ENCODE results near the gene CXADR.
"Not testable (repeated sequence)": the region's sequence is repeated elsewhere in the genome, so short reads cannot be mapped to it uniquely, and the experiment has no call there.

Gene CXADR

DNA sequence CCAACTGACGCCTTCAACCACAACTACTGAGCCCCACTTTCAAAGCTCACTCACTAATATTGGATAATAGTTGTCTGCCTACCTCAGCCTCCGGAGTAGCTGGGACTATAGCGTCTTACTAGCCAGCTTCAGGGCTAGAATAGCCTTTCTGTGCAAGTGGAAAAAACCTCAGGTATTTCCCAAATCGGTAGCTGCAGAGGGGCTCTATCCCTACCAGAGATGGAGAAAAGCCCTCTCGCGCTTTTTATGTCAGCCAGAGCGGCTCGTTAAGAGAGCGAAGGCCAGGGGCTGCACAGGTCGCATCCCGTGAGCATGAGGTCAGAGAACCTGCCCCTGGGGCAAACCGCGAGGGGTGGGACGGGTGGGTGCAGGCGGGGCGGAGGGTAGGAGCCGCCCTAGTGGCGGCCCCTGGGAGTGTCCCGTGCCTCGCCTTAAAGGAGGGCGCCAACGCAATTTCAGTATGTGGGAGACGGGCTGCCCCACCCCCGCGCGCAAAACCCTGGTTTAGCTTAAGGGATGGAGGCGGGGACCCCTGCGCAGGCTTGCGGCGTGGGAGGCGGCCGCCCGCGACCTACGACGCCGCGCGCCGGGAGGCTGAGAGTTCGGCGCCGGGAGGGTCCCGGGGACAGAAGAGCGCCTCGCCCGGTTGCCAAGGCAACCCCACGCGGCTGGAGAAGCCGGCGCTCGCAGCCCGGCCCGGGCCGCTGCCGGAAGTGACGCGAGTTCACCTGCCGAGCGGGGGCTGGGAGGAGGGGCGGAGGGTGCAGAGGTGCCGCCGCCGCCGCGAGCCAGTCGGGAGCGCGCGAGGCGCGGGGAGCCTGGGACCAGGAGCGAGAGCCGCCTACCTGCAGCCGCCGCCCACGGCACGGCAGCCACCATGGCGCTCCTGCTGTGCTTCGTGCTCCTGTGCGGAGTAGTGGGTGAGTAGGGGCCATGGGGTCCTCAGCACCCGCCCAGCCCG, at the start of gene CXADR:
TSS of gene CXADR (plus strand) at position 791 of the 961 bp plus-strand sequence. CDS start at position 878, 87 bp downstream.
- no peak within 1 kb of the TSS for H3K9ac ChIP-seq (ENCODE audit: low read length)
- H3K4me3 ChIP-seq (ENCODE audit: low read length), result peak within 1 kb of the TSS; percentile 80
- DNase-seq (ENCODE audit: low read depth), result peak; percentile 56
- H3K4me1 ChIP-seq (ENCODE audit: control insufficient read depth, insufficient read depth, low read length), result peaks cover 14% of the 10 kb centered on the region
- no peaks in the 10 kb centered on the region for H3K36me3 ChIP-seq (ENCODE audit: control insufficient read depth, insufficient read depth, low read length, severe bottlenecking)
- H3K9me3 ChIP-seq (ENCODE audit: control insufficient read depth, low read length), result no peaks in the 10 kb centered on the region
- peaks cover 14% of the 10 kb centered on the region for H3K27me3 ChIP-seq (replicated peaks; ENCODE audit: control insufficient read depth, insufficient read depth, low read length)

DNA sequence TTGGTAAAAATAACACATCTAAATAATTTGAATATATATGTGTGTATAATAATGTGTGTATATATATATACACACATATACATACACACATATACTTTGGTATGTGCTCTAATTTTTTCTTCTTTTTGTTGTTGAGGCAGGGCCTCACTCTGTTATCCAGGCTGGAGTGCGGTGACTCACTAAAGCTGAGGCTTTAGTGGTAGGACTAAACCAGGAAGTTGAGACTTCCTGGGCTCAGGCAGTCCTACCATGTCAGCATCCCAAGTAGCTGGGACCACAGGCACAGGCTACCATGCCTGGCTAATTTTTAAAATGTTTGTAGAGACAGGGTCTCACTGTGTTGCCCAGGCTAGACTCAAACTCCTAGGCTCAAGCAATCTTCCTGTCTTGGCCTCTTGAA, 46.7 kb upstream of the CXADR start:
- Histone ChIP-seq H3K27me3 (replicated peaks; ENCODE audit: control insufficient read depth, insufficient read depth, low read length) (no peaks in the 10 kb centered on the region), H3K36me3 (ENCODE audit: control insufficient read depth, insufficient read depth, low read length, severe bottlenecking) (no peaks in the 10 kb centered on the region), H3K9me3 (ENCODE audit: control insufficient read depth, low read length) (no peaks in the 10 kb centered on the region), H3K4me3 (ENCODE audit: low read length) (no peak overlapping the region), H3K9ac (ENCODE audit: low read length) (no peak overlapping the region), H3K4me1 (ENCODE audit: control insufficient read depth, insufficient read depth, low read length) (peaks cover 26% of the 10 kb centered on the region)
- peak; percentile 28 for DNase-seq (ENCODE audit: low read depth)

DNA sequence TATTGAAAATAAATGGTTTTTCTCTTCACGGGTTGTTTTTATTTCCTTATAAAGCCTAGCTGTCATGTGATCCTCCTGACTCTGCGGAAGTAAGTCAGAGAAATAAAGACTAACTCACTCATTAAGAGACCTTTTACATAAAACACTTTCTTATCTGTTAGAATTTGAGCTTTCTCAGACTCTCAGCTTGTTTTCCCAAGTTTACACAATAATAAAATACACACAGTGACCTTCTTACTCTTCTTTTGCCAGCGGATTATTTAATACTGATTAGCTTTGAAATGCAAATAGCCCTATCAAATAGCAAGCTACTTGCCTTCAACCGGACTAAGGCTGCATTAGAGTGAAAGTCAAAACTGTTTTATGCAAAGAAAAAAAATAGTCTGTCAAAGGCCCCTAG, 45.5 kb upstream of the CXADR start:
- no peaks in the 10 kb centered on the region for H3K27me3 ChIP-seq (replicated peaks; ENCODE audit: control insufficient read depth, insufficient read depth, low read length)
- no peak for DNase-seq (ENCODE audit: low read depth)
- no peak overlapping the region for H3K4me3 ChIP-seq (ENCODE audit: low read length)
- peak overlapping the region; percentile 23 for H3K9ac ChIP-seq (ENCODE audit: low read length)
- no peaks in the 10 kb centered on the region for H3K36me3 ChIP-seq (ENCODE audit: control insufficient read depth, insufficient read depth, low read length, severe bottlenecking)
- H3K9me3 ChIP-seq (ENCODE audit: control insufficient read depth, low read length), result no peaks in the 10 kb centered on the region
- peaks cover 14% of the 10 kb centered on the region for H3K4me1 ChIP-seq (ENCODE audit: control insufficient read depth, insufficient read depth, low read length)

DNA sequence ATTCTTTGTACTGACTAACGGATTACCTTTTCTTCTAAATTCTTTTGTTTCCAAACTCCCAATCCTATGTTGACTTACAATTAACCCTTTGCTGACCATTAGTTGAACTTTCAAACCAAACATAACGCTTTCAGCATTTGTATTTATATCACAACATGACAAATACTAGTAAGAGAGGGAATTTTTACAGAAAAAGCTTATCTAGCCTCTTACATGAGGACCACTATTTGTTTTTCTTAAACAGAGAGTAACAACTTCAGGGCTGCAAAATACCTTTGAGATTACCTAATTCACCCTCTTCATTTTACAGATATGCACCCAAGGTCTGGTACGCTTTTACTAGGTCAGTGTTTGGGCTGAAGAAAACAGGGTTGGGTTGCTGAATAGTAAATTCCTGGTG, 45.0 kb upstream of the CXADR start:
- DNase-seq (ENCODE audit: low read depth), result no peak
- peaks cover 11% of the 10 kb centered on the region for H3K4me1 ChIP-seq (ENCODE audit: control insufficient read depth, insufficient read depth, low read length)
- H3K36me3 ChIP-seq (ENCODE audit: control insufficient read depth, insufficient read depth, low read length, severe bottlenecking), result no peaks in the 10 kb centered on the region
- H3K9ac ChIP-seq (ENCODE audit: low read length), result peak overlapping the region; percentile 23
- no peak overlapping the region for H3K4me3 ChIP-seq (ENCODE audit: low read length)
- no peaks in the 10 kb centered on the region for H3K27me3 ChIP-seq (replicated peaks; ENCODE audit: control insufficient read depth, insufficient read depth, low read length)
- H3K9me3 ChIP-seq (ENCODE audit: control insufficient read depth, low read length), result no peaks in the 10 kb centered on the region

DNA sequence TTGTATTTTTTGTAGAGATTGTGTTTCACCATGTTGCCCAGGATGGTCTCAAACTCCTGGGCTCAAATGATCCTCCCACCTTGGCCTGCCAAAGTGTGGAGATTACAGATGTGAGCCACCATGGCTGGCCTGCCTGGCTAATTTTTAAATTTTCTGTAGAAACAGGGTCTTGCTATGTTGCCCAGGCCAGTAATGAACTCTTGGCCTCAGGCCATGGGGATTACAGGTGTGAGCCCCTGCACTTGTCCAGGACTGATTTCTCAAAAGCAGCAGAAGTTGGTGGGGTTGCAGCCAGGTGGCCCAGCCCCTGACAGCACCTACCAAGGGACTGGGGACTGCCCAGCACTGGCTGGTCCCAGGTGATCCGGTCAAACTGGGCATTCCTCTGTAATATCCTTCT, 44.1 kb upstream of the CXADR start:
- Histone ChIP-seq H3K4me3 (ENCODE audit: low read length) (no peak overlapping the region), H3K27me3 (replicated peaks; ENCODE audit: control insufficient read depth, insufficient read depth, low read length) (no peaks in the 10 kb centered on the region), H3K36me3 (ENCODE audit: control insufficient read depth, insufficient read depth, low read length, severe bottlenecking) (no peaks in the 10 kb centered on the region), H3K9me3 (ENCODE audit: control insufficient read depth, low read length) (no peaks in the 10 kb centered on the region), H3K9ac (ENCODE audit: low read length) (no peak overlapping the region), H3K4me1 (ENCODE audit: control insufficient read depth, insufficient read depth, low read length) (peaks cover 3% of the 10 kb centered on the region)
- no peak for DNase-seq (ENCODE audit: low read depth)

DNA sequence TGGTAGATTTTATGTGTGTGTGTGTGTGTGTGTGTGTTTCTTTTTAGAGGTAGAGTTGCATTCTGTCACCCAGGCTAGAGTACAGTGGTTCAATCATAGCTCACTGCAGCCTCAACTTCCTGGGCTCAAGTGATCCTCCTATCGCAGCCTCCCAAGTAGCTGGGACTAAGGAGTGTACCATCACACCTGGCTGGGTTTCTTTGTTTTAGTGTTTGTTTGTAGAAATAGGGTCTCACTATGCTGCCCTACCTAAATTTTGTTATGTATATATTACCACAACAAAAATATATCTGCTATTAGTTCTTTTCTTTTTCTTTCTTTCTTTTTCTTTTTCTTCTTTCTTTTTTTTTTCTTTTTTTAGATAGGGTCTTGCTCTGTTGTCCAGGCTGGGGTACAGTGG, 43.1 kb upstream of the CXADR start:
- no peaks in the 10 kb centered on the region for H3K27me3 ChIP-seq (replicated peaks; ENCODE audit: control insufficient read depth, insufficient read depth, low read length)
- H3K4me1 ChIP-seq (ENCODE audit: control insufficient read depth, insufficient read depth, low read length), result no peaks in the 10 kb centered on the region
- no peak for DNase-seq (ENCODE audit: low read depth)
- H3K9me3 ChIP-seq (ENCODE audit: control insufficient read depth, low read length), result no peaks in the 10 kb centered on the region
- no peaks in the 10 kb centered on the region for H3K36me3 ChIP-seq (ENCODE audit: control insufficient read depth, insufficient read depth, low read length, severe bottlenecking)
- H3K9ac ChIP-seq (ENCODE audit: low read length), result no peak overlapping the region
- H3K4me3 ChIP-seq (ENCODE audit: low read length), result no peak overlapping the region

DNA sequence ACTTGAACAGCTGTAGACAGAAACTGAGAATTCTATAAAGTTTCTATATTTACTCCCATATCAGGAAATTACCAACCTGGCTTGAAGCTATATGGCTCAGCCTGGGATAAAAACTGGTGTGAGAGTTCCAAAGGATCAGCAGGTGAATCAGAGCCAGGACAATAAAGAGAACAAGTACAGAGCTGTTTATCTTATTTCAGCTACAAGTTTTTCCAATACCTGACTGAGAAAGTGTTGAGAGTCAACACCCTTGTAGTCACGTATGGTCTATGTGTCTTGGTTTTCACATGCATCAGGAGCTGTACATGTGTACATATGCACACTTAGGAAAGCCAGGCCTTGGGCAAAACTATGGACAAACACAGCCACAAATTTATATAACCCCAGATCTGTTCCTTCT, 40.7 kb upstream of the CXADR start:
- no peaks in the 10 kb centered on the region for H3K27me3 ChIP-seq (replicated peaks; ENCODE audit: control insufficient read depth, insufficient read depth, low read length)
- no peaks in the 10 kb centered on the region for H3K36me3 ChIP-seq (ENCODE audit: control insufficient read depth, insufficient read depth, low read length, severe bottlenecking)
- no peak overlapping the region for H3K4me3 ChIP-seq (ENCODE audit: low read length)
- no peaks in the 10 kb centered on the region for H3K9me3 ChIP-seq (ENCODE audit: control insufficient read depth, low read length)
- H3K9ac ChIP-seq (ENCODE audit: low read length), result no peak overlapping the region
- no peak for DNase-seq (ENCODE audit: low read depth)
- H3K4me1 ChIP-seq (ENCODE audit: control insufficient read depth, insufficient read depth, low read length), result no peaks in the 10 kb centered on the region

DNA sequence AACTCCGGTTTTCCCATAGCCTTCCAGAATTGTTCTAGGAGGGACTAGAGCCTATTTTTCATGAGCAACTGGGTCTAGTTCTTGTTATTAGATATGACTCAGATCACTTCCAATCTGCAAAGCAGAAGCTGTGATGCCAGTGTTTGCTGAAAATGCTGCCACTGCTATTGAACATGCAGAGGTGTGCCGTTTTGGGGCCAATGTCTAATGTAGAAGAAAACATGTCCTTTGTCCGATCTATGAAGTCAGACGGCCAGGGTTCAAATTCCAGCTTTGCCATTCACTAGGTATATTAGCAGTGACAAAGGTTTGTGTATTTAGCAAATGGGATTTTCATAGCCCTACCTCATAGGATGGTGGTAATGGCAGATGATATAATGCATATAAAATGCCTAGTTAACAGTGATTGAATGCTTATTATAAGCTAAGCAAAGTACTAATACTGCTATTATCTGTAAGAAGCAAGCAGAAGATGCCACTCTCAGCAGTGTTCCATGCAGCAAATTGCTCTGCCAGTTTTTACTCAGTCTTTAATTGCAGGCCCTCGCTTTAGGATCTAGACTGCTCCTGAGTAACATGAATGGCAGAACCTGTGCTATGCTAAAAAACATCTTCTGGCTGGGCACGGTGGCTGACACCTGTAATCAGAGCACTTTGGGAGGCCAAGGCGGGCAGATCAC, 40.1 kb upstream of the CXADR start:
- no peak overlapping the region for H3K4me3 ChIP-seq (ENCODE audit: low read length)
- no peaks in the 10 kb centered on the region for H3K9me3 ChIP-seq (ENCODE audit: control insufficient read depth, low read length)
- no peaks in the 10 kb centered on the region for H3K36me3 ChIP-seq (ENCODE audit: control insufficient read depth, insufficient read depth, low read length, severe bottlenecking)
- no peak overlapping the region for H3K9ac ChIP-seq (ENCODE audit: low read length)
- H3K27me3 ChIP-seq (replicated peaks; ENCODE audit: control insufficient read depth, insufficient read depth, low read length), result no peaks in the 10 kb centered on the region
- no peak for DNase-seq (ENCODE audit: low read depth)
- no peaks in the 10 kb centered on the region for H3K4me1 ChIP-seq (ENCODE audit: control insufficient read depth, insufficient read depth, low read length)

DNA sequence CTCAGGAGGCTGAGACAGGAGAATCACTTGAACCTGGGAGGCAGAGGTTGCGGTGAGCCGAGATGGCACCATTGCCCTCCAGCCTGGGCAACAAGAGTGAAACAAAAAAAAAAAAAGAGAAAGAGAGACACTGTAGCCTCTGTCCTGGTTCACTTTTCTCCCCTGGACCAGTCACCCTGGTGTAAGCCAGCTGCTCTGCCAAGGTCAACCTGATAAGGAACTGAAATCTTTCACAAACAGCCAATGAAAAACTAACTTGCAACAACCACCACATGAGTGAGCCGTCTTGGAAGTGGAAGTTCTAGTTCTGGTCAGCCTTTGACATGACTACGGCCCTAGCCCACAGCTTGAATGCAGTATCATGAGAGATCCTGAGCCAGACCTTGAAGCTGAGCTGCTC, 36.8 kb upstream of the CXADR start:
- DNase-seq (ENCODE audit: low read depth), result no peak
- no peaks in the 10 kb centered on the region for H3K36me3 ChIP-seq (ENCODE audit: control insufficient read depth, insufficient read depth, low read length, severe bottlenecking)
- H3K9ac ChIP-seq (ENCODE audit: low read length), result no peak overlapping the region
- no peaks in the 10 kb centered on the region for H3K9me3 ChIP-seq (ENCODE audit: control insufficient read depth, low read length)
- H3K27me3 ChIP-seq (replicated peaks; ENCODE audit: control insufficient read depth, insufficient read depth, low read length), result no peaks in the 10 kb centered on the region
- H3K4me3 ChIP-seq (ENCODE audit: low read length), result no peak overlapping the region
- no peaks in the 10 kb centered on the region for H3K4me1 ChIP-seq (ENCODE audit: control insufficient read depth, insufficient read depth, low read length)

DNA sequence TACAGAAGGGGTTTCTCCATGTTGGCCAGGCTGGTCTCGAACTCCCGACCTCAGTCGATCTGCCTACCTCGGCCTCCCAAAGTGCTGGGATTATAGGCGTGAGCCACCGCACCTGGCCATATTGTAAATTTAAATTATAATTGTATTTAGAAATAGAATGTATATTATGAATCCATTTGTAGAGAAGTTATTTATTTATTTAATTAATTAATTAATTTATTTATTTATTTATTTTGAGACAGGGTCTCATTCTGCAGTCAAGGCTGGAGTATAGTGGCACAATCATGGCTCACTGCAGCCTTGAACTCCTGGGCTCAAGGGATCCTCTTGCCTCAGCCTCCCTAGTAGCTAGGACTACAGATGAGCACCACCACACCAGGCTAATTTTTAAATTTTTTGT, 34.7 kb upstream of the CXADR start:
- H3K36me3 ChIP-seq (ENCODE audit: control insufficient read depth, insufficient read depth, low read length, severe bottlenecking); DNase-seq (ENCODE audit: low read depth); H3K4me3 ChIP-seq (ENCODE audit: low read length); H3K27me3 ChIP-seq (replicated peaks; ENCODE audit: control insufficient read depth, insufficient read depth, low read length); H3K4me1 ChIP-seq (ENCODE audit: control insufficient read depth, insufficient read depth, low read length); H3K9ac ChIP-seq (ENCODE audit: low read length); H3K9me3 ChIP-seq (ENCODE audit: control insufficient read depth, low read length): not testable (repeated sequence)

DNA sequence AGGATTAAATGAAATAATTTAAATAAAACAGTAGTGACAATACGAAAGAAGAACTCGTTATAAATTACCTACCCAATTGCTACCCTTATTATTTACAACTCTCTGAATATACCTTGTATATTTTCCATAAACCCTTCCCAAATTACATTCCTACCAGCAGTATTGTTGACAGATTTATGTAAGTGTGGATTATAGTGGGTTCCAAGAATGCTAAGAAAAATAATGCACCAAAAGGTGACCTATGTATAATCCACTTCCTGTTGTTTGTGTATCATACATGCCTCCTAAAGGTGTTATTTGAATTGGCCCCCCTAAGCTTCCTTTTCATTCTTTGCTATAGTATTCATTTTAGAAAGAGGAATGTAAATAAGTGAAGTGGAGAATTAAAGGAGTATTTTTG, 33.2 kb upstream of the CXADR start:
- H3K36me3 ChIP-seq (ENCODE audit: control insufficient read depth, insufficient read depth, low read length, severe bottlenecking), result no peaks in the 10 kb centered on the region
- H3K4me3 ChIP-seq (ENCODE audit: low read length), result no peak overlapping the region
- no peaks in the 10 kb centered on the region for H3K9me3 ChIP-seq (ENCODE audit: control insufficient read depth, low read length)
- no peaks in the 10 kb centered on the region for H3K27me3 ChIP-seq (replicated peaks; ENCODE audit: control insufficient read depth, insufficient read depth, low read length)
- no peaks in the 10 kb centered on the region for H3K4me1 ChIP-seq (ENCODE audit: control insufficient read depth, insufficient read depth, low read length)
- H3K9ac ChIP-seq (ENCODE audit: low read length), result no peak overlapping the region
- DNase-seq (ENCODE audit: low read depth), result no peak

All from adipocyte (in vitro differentiated cells).